OCI-LY1 (cell line): Measurements from ENCODE around the gene KIF23.
A peak's percentile ranks its signal among the peaks of the same experiment; 100 is the strongest.

ENCODE experiments used
- H2AFZ ChIP-seq: fragments of 200-600 bp; sonication (generic), shearing (Covaris generic); 2 replicates; pipeline ENCODE4 v1.6.0; 2014; ENCODE audit warnings: antibody characterized with exemption, mild to moderate bottlenecking, low read length
- H3F3A ChIP-seq: fragments of 200-600 bp; sonication (generic), shearing (Covaris generic); 2 replicates; pipeline ENCODE4 v1.6.0; 2014; ENCODE audit warnings: mild to moderate bottlenecking, antibody characterized with exemption, low read length, moderate library complexity; ENCODE audit not compliant: insufficient read depth
- H3K27ac ChIP-seq: fragments of 200-600 bp; sonication (generic); 2 replicates; pipeline ENCODE4 v1.5.1; 2014; ENCODE audit warnings: low read length, mixed run types, mild to moderate bottlenecking, low read depth; ENCODE audit not compliant: poor library complexity, severe bottlenecking
- H3K27me3 ChIP-seq: fragments of 200-600 bp; sonication (generic); 2 replicates; pipeline ENCODE4 v1.6.0; 2014; ENCODE audit warnings: antibody characterized with exemption, mild to moderate bottlenecking, low read length, moderate library complexity; ENCODE audit not compliant: insufficient read depth
- H3K36me3 ChIP-seq: fragments of 200-600 bp; sonication (generic); 2 replicates; pipeline ENCODE4 v1.6.1; 2014; ENCODE audit warnings: mild to moderate bottlenecking, antibody characterized with exemption, low read length, moderate library complexity, mixed read lengths; ENCODE audit not compliant: insufficient read depth
- H3K4me1 ChIP-seq: fragments of 200-600 bp; sonication (generic); 2 replicates; pipeline ENCODE4 v1.5.1; 2014; ENCODE audit warnings: mild to moderate bottlenecking, low read length, moderate library complexity; ENCODE audit not compliant: insufficient read depth, severe bottlenecking
- H3K4me2 ChIP-seq: fragments of 200-600 bp; sonication (generic), shearing (Covaris generic); 2 replicates; pipeline ENCODE4 v1.6.1; 2014; ENCODE audit warnings: low read length
- H3K4me3 ChIP-seq: fragments of 200-600 bp; sonication (generic); 2 replicates; pipeline ENCODE4 v1.5.1; 2014; ENCODE audit warnings: low read length, low read depth, mild to moderate bottlenecking, mixed read lengths; ENCODE audit not compliant: poor library complexity, severe bottlenecking
- H3K79me2 ChIP-seq: fragments of 200-600 bp; shearing (Covaris generic); 2 replicates; pipeline ENCODE4 v1.6.1; 2016; ENCODE audit warnings: mixed run types, low read length, mixed read lengths; ENCODE audit not compliant: insufficient read depth
- H3K9ac ChIP-seq: fragments of 200-600 bp; sonication (generic), shearing (Covaris generic); 2 replicates; pipeline ENCODE4 v1.6.1; 2014; ENCODE audit warnings: mild to moderate bottlenecking, low read length, mixed read lengths
- H3K9me2 ChIP-seq: fragments of 200-600 bp; sonication (generic), shearing (Covaris generic); 2 replicates; pipeline ENCODE4 v1.6.1; 2014; ENCODE audit warnings: low read depth, mild to moderate bottlenecking, low read length, mixed read lengths
- H3K9me3 ChIP-seq: fragments of 200-600 bp; shearing (Covaris generic); 2 replicates; pipeline ENCODE4 v1.6.1; 2014; ENCODE audit warnings: low read length, mixed read lengths
- H4K20me1 ChIP-seq: fragments of 200-600 bp; sonication (generic), shearing (Covaris generic); 2 replicates; pipeline ENCODE4 v1.6.0; 2016; ENCODE audit warnings: mild to moderate bottlenecking, low read length; ENCODE audit not compliant: insufficient read depth
- CTCF ChIP-seq: fragments of 200-600 bp; sonication (generic), shearing (Covaris generic); IDR thresholded peaks from 2 replicates; pipeline ENCODE4 v1.5.1; 2017; ENCODE audit warnings: mild to moderate bottlenecking, antibody characterized with exemption, low read length, moderate library complexity, mixed read lengths
- EZH2 ChIP-seq: fragments of 200-600 bp; sonication (generic), shearing (Covaris generic); IDR thresholded peaks from 2 replicates; pipeline ENCODE4 v1.8.0; 2017; ENCODE audit warnings: borderline replicate concordance, mixed run types, mild to moderate bottlenecking, antibody characterized with exemption, low read length, moderate library complexity, mixed read lengths

Gene KIF23

DNA sequence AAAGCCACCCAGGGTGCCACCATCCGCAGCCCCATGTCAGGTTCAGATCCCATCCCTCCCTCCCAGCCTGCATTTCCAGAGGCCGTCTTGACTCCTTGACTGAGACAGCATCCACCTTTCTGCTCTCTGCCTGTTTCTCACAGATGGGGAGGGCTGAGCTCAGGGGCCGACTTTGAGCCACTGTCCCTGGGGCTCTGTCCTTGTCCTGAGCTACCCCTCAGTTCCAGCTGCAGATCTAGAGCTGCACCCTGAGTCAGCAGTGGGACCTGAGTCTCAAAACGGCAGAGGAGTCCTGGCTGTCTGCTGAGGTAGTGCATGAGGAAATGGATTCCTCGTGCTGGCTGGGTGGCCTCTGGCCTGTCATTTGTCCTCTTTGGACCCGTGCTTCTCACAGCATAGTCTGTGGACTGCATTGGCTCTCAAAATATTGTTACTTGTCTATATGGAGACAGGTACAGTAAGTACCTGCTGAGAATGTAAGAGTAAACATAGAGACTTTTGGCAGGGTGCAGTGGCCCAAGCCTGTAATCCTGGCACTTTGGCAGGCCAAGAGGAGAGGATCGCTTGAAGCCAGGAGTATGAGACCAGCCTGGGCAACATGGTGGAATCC, 60.8 kb downstream of the KIF23 start:
- Histone ChIP-seq H2AFZ (no peak overlapping the region), H3K9ac (no peak overlapping the region), H3K36me3 (no peaks in the 10 kb centered on the region), H3K9me2 (no peaks in the 10 kb centered on the region), H3K4me3 (no peak overlapping the region), H3K27me3 (peaks cover 8% of the 10 kb centered on the region), H3F3A (no peaks in the 10 kb centered on the region), H3K4me2 (no peak overlapping the region), H3K27ac (no peak overlapping the region), H4K20me1 (no peaks in the 10 kb centered on the region), H3K79me2 (no peaks in the 10 kb centered on the region), H3K9me3 (peaks cover 2% of the 10 kb centered on the region), H3K4me1 (peaks cover 4% of the 10 kb centered on the region)
- no peak for TF ChIP-seq EZH2
- TF ChIP-seq CTCF: no peak

DNA sequence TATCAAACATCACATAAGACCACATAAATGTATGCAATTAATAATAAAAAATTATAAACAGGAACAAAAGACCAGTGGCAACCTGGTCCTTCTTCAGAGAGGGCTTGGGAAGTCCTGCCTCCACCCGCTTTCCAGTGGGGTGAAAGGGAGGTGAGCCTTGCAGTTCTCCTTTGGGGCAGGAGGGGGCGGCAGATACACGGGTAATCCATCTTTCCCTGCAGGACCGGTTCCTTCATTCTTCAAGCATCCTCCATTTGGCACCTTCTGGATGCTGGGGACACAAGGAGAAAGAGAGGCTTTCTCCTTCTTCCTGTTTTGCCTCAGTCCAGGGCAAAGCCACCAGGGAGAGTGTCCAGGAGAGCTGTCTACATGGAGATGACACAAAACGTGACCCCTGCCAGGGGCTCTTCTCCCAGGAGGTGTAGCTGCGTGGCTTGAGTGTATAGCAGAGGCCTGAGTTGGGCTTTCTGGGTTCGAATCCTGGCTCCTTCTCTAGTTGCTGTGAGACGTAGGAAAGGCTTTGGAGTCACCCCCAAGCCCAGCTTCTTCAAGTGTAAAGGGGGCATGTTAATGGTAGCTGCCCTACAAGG, 61.7 kb downstream of the KIF23 start:
- TF ChIP-seq EZH2 (no peak), CTCF (peak; percentile 82)
- H3K9ac ChIP-seq: no peak overlapping the region
- peaks cover 8% of the 10 kb centered on the region for H3K9me3 ChIP-seq
- no peaks in the 10 kb centered on the region for H3F3A ChIP-seq
- H3K27me3 ChIP-seq: peaks cover 14% of the 10 kb centered on the region
- no peaks in the 10 kb centered on the region for H3K36me3 ChIP-seq
- H3K4me2 ChIP-seq: no peak overlapping the region
- no peak overlapping the region for H2AFZ ChIP-seq
- H3K4me3 ChIP-seq: no peak overlapping the region
- no peaks in the 10 kb centered on the region for H3K79me2 ChIP-seq
- no peaks in the 10 kb centered on the region for H4K20me1 ChIP-seq
- H3K9me2 ChIP-seq: no peaks in the 10 kb centered on the region
- H3K27ac ChIP-seq: no peak overlapping the region
- peaks cover 4% of the 10 kb centered on the region for H3K4me1 ChIP-seq

DNA sequence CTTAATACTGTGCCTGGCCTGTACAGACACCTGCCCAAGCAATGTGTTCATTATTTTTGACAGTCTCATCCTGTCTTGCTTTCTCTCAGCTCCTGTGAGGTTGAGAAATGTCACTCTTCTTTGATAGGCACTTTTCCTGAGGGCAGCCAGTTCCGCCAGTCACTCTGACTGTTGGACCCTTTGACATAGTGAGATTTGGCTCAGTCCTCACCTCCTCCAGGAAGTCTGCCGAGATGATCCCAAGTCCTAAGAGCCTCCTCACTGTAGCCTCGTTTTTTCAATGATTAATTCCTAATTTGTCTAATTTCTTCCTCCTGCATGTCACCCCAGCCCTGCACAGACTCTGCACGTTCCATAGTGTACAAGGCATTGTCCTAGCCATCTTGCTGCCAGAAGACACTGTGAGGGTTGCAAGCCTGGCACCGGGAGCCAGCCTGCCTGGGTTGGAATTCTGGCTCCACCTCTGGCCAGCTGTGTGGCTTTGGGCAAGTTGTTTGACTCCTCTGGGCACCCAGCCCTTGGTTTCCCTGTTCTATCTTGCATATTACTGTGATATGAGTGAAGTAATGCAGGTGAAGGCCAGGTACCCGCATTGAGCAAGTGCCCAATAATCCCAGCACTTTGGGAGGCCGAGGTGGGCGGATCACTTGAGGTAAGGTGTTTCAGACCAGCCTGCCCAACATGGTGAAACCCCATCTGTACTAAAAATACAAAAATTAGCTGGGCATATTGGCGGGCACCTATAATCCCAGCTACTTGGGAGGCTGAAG, 62.7 kb downstream of the KIF23 start:
- Histone ChIP-seq H3K4me1 (peaks cover 4% of the 10 kb centered on the region), H4K20me1 (no peaks in the 10 kb centered on the region), H3K27ac (no peak overlapping the region), H2AFZ (no peak overlapping the region), H3F3A (no peaks in the 10 kb centered on the region), H3K79me2 (no peaks in the 10 kb centered on the region), H3K9me2 (no peaks in the 10 kb centered on the region), H3K9me3 (peaks cover 8% of the 10 kb centered on the region), H3K4me3 (no peak overlapping the region), H3K4me2 (no peak overlapping the region), H3K36me3 (no peaks in the 10 kb centered on the region), H3K27me3 (peaks cover 14% of the 10 kb centered on the region), H3K9ac (no peak overlapping the region)
- TF ChIP-seq EZH2: no peak
- TF ChIP-seq CTCF: no peak
